GM18907 (cell line): Measurements from ENCODE around the gene DUSP23.

Source experiments
- ATAC-seq: cut with Tn5 transposase; IDR thresholded peaks from one replicate; pipeline ENCODE4 v1.9.1; 2021; ENCODE audit warnings: mild to moderate bottlenecking, moderate library complexity; ENCODE audit not compliant: unreplicated experiment

DUSP23 gene

DNA sequence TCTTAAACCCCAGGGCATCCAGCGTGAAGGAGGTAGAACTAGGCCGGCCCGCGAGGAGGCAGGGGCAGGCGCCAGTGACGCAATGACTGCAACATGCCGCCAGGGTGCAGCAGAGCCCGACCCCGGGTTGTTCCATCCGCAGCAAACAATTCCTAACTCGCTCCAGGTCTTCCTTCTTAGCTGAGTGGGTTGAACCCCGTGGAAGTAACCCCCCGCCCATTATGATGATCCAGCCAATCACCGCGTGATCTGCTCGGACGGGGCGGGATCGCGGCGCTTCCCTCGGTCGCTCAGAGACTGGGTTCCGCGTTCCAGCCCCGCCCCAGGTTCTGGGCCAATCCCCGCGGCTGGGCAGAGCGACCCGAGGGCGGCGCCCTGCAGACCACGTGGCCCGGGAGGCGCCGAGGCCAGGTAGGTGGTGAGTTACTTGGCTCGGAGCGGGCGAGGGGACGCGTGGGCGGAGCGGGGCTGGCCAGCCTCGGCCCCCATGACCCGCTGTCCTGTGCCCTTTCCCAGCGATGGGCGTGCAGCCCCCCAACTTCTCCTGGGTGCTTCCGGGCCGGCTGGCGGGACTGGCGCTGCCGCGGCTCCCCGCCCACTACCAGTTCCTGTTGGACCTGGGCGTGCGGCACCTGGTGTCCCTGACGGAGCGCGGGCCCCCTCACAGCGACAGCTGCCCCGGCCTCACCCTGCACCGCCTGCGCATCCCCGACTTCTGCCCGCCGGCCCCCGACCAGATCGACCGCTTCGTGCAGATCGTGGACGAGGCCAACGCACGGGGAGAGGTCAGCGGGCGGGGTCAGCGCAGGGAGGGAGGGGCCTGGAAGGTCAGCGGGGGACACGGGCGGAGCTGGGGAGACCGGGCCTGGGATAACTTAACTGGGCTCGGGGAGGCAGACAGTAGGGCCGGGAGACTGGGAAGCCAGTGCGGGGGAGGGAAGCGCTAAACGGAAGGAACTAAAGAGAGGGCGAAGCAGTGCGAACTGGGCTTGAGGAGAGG is at the start of gene DUSP23:
Gene DUSP23 (plus strand): TSS at position 380 of the 1,000 bp plus-strand sequence. CDS start 139 bp downstream, at position 519.
- peak; percentile 99 for ATAC-seq

DNA sequence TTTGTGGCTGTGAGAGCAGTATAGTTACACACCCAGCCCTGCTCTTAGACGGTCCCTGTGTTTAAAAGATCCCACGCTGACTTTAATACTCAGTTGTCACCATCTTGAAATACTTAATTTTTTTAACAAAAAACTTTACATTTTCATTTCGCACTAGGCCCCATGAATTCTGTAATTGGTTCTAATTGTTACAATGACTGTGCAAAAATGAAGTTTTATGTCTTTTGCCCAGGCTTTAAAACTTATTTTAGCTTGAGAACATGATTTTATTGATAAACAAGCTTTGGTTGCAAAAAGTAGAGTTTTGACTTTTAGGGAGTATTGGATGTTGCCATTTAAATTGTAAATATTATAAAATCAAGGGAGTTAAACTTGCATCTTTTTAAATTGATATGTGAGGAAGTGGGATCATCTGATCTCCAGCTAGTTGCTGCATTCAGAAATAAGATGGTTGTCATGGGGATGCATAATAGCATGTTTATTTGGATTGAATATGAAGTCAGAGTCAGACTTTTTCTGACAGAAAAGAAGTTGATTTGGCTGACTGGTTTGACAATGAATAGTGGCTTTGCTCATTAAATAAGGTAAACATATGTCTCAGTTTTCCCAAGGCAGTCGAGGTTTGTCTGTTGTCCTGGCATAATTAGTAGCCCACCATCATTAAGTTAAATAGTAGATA is 43.4 kb upstream of the DUSP23 start:
- no peak for ATAC-seq

DNA sequence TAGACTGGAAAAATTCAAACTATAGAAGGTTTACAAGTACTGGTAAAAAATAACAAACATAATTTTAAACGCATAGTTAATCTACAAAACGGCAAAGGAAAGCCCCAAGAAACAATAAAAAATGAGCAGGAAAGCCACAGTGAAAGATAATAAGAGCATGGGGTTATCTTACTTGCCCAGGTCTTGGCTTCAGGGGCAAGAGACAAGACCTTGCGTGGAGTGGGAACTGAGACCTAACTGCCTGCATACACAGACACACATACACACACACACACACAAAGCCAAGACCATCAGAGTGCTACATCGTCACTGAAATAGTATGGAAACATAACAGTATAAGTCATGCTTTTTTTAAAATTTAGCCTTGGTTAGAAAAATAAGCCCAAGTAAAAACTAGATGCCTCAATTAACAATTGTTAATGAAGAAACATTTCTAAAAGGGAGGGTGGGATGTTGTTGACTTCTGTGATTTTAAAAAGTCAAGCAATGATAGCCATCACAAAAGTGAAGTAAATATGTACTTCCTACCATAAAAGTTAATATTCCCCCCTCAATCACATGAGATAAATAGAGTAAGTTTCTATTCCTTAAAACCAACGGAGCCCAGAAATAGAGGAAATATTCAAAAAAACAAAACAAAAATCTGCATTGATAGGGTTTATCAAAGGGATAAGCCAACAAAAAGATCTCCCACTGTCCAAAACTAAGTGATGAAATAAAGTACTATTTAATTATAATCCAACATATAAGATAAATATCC is 36.9 kb upstream of the DUSP23 start:
- ATAC-seq, result no peak

DNA sequence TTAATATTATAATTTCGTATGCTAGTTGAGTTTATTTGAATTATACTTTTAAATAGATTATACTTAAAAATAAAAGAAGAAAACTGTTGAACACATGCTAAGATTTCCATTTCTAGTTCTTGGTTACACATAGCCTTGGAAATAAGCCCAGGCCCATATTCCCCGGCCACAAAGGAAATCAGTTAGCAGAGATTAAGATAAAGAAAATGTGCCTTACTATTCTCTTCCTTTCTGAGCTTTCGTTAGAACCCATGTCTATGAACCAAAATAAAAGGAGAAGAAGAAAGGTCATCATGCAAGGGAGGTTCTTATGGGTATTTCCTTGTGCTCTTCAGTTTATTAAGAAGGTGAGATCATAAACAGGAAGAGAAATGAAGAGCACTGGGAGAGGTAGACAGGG is 34.1 kb upstream of the DUSP23 start:
- no peak for ATAC-seq

DNA sequence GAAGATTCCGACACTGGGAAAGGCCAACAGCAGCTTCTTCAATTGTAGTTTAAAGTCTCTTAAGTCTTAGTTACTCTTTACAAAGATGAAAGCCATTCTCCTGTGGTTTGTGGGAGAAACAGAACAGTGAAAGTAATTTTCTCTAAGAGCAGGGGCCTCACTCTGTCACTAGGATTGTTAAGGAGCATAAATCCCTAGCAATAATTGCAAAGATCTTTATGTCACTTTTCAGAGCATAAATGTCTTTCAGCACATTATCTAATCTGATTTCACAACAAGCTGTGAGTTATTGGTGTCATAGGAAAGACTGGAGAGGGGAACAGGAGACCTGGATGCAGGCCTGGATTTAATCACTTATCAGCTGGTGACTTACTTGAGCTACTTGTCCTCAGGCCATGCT is 32.4 kb upstream of the DUSP23 start:
- no peak for ATAC-seq

DNA sequence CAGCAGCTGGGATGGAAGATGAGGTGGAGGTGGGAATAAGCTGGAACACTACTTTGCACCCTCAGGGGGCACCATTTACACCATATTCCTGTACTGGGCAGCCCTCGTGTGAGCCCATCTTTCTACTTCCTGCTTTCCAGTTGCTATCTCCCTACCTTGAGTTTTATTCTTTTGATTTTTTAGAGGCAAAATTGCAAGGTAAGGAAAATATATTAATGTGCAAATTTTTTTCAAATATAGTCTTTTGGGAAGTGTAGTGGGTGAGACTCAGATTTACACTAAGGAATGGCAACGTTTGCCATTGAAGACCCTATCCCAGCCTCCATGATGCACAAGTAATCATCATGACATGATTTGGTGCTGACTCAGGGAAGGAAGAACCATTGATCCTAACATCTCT is 31.1 kb upstream of the DUSP23 start:
- no peak for ATAC-seq

DNA sequence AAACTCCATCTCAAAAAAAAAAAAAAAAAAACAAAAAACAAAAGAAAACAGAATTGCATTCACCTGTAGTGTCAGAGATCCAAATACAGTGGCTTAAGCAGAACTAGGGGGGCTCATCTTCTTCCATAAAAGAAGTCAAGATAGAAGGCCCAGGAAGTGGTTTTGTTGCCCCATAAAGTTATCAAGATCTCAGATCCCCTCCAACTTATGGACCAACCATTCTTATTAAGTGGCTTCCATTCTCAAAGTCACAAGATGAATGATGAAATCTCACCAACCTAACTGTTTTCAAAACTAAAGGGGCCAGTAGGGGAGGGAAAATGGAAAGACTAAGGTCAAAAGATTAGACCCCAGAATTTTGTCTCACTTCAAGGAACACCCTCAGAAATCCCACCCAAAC is 30.1 kb upstream of the DUSP23 start:
- ATAC-seq, result no peak

DNA sequence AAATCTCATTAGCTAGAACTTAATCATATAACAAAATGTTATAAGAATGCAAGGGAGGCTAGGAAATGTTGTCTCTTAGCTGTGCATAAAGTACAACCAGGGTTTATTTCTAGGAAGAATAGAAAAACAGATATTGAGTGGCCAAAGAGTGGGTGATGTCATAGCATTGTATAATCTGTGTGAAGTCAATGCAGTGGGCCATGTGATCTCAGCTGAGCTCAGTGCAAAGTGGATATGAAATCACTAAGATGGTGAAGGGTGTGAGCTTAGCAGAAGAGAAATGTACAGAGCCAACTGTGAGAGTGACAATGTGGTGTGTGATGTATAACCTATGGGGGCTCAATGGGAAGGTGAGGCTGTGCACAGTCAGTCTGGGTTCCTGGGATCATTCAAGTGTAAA is 29.7 kb upstream of the DUSP23 start:
- no peak for ATAC-seq

DNA sequence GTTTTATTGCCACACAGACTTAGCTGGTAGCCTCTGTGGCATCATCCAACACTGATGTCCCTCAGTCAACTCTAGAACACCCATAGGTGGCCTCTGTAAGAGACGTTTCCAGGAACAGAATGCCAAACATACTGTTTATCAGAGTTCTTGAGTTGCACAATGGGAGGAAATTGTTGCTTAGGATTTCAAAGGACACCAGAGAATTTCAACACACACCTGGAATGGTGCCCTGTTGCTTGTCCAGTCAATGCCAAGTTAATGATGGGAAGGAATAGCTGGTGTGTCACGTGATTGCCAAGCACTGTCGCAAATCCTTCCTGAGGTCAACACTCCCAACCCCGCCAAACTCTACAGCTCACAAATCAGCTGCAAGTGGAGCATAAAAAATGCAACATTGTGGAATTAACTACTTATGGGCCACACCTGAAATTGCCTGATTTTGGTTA is 28.6 kb upstream of the DUSP23 start:
- ATAC-seq, result no peak

DNA sequence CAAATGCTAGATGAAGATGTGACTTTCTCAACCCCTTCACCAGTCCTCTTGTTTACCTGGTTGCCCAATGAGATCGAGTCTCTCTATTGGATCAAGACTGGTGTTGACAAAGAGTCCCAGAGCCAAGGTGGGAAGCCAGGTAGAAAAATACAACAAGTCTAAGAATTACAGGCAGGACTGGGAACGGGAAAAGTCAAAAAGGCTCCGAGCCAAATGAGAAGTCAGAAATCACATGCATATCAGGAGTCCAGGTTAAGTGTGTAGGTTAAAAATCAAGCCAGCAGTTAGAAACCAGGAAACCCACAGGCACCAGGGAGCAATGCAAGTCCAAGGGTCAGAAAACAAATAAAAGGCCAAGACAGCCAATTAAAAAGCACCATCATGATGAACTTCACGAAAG is 27.4 kb upstream of the DUSP23 start:
- ATAC-seq, result no peak

DNA sequence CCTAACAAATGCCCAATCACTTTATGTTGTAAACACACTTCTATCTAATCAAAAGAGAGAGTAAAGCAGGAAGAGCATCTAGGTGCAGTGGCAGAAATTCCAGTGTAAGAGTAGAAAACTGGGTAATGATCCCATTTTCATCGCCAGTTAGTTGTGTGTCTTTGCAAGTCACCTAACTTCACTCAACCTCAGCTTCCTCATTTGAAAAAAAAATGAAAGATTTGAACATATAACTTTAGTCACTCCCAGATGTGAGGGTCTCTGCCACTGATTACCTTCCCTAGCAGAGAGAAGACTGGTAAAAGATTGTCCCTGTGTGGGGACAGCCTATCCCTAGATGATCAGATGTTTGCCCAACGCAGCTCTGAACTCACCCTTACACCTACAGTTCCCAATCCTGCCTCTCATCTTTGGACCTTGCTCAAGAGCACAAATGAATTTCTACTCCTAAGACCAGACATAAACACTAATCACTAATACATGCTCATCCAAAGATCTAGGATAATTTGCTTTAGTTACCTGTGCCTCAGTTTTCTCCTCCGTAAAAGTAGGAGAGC is 25.2 kb upstream of the DUSP23 start:
- no peak for ATAC-seq

DNA sequence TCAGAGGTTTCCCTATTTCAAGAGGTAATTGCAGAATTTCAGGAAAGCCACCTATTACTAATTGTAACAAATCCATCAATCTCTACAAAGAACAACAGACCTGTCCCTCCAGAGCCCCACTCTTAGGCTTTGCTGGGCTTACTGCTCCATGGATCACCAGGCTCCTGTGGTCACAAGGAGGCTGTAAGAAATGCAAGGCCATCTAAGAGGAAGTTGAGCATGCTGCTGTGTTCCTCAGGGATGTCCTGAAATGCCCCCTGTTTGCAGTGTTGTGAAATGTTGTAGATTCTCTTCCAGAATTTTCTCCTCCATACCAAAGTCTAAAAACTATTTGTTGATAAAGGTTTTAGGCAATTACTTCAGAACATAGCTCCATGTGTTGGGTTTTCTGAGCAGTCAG is 24.4 kb upstream of the DUSP23 start:
- no peak for ATAC-seq

DNA sequence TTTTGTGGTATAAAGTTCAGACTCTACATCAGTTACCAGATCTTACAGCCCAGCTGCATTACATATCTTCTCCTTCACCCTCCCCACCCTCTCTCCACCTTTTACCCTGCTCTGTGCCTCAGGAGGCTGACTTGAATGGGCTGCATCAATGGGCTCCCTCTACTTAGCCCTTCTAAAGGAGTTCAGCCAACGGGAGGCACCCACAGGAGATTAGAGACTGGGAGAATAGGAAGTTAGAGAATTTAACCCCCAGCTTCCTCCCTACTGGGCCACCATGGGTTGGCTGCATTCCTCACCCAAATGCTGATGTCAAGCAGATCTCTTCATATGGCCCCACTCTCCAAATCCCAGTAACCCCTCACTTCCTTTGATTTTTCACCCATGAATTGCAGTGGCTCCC is 17.1 kb upstream of the DUSP23 start:
- no peak for ATAC-seq

DNA sequence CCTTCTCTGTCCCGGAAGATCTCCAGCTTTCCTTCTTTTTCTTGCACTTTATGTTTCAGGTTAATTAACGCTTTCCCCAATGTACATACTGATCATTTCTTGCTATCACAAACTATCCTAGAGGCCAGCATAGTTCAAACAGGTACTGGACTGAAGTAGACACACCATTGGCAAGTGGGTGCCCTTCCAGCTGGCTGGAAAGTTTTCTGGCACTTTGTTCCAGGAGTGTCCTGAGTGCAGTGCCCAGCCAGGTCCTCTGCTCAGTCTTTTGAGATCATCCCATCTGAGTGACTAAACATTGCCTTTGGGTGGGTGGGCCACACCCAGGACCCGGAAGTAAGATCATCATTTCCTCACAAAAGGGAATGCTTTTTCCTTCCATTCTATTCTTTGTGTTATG is 15.0 kb upstream of the DUSP23 start:
- ATAC-seq, result no peak

DNA sequence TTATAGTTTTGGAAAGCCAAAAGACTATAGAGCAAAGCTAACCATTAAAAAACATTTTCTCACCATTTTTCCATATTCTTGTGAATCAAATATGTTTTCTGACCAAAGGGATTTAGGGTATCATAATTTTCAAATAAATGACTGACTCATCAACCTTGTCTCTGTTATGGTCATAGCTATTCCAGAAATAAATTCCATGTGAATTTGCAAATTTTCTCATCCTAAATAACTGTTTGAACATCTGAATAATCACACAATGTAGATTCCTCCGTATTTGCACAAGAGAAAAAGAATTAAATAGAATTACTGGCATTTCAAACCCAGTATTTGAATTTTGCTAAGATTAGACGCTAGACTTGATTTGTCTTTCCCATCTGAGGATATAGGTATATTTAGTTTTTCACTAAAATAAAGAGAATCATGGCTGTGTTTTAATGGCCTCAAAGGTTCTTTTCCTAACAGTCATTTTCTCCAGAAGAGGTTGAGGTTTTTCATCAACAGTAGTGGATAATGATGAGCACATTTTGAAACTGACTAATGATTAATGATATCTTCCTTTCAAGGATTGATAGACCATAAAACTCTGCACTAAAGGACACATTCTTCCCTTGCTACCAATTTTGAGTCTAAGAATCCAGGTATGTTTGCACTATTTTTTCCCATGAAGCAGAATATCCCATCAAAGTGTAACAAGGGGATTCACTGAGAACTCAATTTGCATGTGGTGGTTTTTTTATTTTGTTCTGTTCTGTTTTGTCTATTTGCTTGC is 9.5 kb upstream of the DUSP23 start:
- ATAC-seq, result no peak

DNA sequence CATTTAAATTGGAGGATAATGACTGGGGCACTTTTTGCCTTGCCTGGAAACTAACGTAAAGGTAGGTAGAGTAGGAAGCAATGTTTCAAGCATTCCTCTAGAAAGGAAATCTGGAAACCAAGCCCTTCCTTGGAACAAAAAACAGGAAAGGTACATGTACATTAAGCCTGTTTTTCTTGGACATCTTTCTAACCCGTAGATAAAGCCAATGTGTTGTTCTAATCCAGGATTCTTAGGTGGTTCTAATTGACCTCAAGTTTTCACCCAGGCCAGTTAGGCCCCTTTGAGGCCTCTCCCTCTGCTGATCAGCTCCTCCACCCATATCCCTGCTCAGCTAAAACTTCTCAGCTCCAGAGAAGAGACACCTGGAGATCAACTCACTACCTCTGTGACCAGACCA is 6.3 kb upstream of the DUSP23 start:
- no peak for ATAC-seq

DNA sequence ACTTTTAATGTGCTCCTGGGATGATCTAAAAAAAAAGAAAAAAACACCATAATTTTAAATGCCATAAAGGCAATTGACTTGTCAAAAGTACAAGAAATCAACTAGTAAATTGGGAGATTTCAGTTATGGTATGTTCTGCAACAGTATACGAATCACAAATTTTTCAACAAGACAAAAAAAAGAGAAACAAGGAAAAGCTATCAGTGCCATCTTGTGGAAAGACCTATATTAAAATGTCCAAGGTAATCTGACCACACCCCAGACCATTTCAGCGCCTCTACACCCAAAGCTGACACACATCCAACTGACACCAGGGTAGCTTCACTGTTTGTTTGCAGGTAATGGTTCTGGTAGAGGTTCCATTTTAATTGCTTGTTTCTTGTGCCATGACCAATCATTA is 5.0 kb upstream of the DUSP23 start:
- no peak for ATAC-seq

DNA sequence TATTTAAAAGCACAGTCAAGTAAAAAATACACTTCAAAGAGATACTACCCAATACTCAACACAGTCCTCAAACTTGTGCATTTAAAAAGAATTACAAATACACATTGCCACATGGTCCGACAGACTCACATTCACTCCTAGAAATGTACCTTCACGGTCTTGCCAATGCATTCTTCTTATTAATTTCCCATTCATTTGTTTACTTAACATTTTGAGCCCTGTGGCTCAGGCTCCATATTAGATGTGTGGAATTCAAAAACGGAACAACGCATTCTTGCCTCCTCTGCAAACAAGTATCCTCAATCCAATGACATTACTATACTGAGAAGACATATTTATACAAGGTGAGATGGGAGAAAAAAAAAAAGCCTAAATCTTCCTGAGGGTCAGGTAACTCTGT is 2.5 kb upstream of the DUSP23 start:
- no peak for ATAC-seq

DNA sequence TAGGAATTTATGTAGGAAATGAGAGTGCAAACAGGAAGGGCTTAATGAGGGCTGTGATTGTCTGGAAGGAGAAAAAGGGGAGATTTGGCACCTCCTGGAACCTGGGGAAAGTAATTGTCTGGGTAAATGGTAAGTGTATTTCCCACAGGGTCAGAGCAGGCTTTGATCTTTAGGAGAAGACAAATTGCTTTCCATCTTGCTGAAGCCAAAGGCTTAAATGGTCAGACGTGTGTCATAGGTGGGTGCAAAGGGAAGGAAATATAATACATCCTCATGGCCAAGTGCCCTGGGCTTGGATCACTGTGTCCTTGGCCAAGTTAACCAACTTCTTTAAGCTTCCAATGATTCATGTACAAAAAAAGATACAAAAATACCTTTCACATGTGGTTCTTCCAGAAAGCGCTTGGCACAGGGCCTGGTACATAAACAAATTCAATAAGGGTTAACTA is 1.3 kb upstream of the DUSP23 start:
- ATAC-seq, result no peak

DNA sequence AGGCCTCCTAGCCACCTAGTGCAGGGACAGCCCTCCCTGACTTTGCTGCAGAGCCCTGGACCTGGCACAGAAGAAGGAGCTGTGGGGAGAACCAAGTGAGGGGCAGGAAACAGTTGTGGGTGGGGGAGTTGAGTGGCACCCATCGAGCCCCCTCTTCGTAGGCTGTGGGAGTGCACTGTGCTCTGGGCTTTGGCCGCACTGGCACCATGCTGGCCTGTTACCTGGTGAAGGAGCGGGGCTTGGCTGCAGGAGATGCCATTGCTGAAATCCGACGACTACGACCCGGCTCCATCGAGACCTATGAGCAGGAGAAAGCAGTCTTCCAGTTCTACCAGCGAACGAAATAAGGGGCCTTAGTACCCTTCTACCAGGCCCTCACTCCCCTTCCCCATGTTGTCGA is 1.2 kb downstream of the DUSP23 start:
- ATAC-seq, result no peak
